HG02870 (cell line): ENCODE results near the gene MEF2C.

ENCODE experiments used
- ATAC-seq: cut with Tn5 transposase; IDR thresholded peaks from one replicate; pipeline ENCODE4 v1.9.1; 2021; ENCODE audit warnings: mild to moderate bottlenecking, moderate library complexity; ENCODE audit not compliant: unreplicated experiment

The MEF2C gene

GRCh38 chr5:88769165-88769564 lies 113.8 kb downstream of the MEF2C start:
- ATAC-seq, result no peak

GRCh38 chr5:88768411-88768810 lies 114.6 kb downstream of the MEF2C start:
- no peak for ATAC-seq

DNA sequence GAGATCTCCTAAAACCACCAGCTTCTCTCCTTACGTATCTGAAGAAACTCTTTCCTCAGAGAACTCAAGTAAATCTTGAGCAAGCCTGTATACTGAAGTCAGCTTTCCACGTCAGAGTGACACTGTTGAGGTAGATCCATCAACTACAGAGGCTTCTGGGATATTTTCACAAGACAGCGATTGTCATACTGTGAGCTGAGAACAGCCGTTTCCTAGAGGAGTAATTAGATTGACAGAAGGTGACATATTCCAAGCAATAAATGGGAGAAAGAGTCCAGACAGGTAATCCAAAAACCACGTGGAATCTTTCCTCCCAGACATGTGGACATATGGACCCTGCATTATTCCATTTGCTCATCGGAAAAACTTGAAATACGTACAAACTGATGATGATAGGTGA lies 117.2 kb downstream of the MEF2C start:
- no peak for ATAC-seq

DNA sequence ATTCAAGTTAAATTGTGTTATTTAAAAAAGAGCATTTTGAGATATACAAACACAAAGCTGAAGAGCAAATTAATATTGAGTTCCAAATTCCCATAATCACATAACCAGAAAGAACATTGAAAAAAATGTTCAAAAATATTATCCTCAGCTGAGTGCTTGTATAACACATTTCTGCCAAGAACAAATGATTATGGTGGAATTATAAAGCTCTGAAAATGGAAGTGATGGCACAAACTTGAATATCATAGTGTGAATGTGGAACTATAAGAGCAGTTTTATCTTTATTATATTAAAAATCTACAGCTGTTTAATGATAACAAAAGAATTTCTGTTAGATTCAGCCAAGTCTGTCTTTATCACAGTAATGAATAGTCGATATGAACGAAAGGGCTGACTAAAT lies 117.8 kb downstream of the MEF2C start:
- no peak for ATAC-seq

DNA sequence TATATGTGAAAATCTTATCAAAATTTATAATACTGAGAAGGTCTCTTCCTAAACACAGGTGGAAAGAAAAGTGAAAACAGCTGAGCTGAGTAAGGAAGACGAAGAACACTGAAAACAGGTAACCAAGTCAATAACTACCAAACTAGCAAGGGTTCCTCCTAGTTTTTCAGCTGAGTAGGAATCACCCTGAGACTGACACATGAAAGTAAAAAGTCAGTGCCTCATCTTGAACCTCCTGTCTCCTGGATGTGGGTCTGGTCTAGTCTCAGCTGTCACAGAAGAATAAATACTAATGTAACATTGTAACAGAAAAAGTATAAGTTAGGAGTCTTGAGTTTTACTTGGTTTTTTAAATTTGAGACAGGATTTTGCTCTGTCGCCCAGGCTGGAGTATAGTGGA lies 121.0 kb downstream of the MEF2C start:
- ATAC-seq, result peak; percentile 40

DNA sequence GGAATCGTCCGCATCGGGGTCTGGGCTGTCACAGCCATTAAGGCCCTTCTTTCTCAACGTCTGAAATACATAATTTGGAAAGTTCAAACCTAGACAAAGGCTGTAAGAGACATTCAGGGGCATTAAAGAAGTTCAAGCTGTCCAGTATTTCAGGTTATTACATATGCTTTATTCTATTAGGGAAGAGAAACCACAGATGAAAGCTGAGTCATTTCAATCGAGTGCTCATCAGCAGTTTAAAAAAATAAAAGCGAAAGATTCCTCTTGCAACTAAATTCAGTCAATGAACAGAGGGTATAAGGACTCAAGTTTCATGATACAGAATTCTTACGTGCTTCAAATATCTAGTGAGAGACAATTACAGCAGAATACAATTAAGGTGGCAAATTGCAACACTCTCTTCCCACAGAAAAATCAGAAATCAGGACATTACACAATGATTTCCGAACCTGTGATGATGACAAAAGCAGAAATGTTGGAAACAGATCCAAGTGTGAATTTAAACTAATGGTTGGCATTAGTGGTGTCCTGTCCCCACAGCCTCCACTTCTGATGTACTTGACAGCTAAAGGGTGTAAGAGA lies 121.6 kb downstream of the MEF2C start:
- ATAC-seq, result peak; percentile 61

- no peak for ATAC-seq
These were observed 122.5 kb downstream of the MEF2C start for GRCh38 chr5:88760527-88760926.

DNA sequence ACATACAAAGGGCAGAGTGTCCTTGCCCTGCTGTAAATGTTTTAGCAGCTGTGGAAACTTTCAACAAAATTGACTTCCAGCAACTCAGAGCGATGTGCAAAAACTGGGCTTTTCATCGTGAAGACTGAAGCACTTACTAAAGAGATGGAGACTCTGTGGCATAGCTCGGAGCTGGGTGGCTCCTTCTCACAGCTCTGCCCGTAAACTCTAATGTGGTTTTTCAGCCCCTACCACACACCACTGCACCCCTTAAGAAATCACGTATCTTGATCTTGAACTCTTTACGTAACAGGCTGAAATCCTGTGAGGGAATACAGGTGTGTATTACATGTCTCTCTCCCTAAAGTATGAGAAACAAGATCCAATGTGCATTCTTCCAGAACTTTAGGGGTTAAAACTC lies 124.4 kb downstream of the MEF2C start:
- ATAC-seq, result no peak

DNA sequence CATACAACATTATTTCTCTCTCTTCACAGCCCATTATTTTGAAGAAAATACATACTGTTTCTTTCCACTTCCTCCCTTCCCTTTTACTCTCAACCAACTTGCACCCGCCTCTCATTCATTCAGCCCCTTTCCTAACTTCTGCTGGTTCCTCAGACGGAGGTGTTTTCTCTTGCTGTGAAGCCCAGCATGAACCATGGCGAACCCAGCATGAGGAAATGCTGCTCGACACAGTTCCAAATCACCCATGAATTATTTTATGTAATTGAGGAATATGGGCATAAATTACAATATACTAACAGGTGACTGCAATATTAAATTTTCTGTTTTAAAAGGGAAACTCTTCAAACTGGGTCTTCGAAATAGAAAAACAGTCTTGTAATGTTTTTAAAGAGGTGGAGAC lies 124.8 kb downstream of the MEF2C start:
- no peak for ATAC-seq

DNA sequence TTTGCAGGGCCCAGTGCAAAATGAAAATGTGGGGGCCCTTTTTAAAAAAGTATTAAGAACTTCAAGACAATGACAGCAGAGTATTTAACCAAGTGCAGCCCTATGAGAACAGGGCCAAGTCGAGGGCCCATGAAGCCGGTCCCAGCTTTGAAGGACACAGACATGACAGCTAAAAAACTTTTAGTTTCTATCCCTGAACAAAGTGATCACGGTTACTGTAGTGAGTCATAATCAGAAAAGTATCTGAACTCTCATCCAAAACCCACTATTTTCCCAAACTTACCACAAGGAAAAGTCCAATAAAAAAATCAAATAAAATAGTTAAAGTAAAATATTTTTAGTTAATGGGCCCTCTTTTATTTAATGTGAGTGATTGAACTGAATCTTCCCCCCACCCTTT lies 126.0 kb downstream of the MEF2C start:
- no peak for ATAC-seq

DNA sequence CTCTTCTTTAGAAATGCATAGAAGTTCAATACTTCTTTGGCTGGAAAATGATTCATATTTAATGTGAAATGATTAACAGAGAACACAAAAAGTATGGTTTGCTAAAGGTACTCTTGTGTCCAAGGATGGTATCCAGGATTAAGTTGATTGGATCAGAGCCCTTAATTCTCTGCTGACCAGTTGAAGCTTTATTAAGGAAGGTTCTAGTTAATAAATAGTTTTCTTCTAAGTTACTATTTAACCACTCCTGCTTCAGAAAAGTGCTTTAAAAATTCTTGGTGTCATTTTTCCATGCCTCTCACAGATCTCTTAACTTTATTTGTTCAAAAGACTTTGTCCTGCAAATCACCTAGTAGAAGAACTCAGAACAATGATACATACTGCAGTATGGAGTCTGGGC lies 134.3 kb downstream of the MEF2C start:
- ATAC-seq, result no peak

- ATAC-seq, result peak; percentile 79
These were observed 136.5 kb downstream of the MEF2C start for GRCh38 chr5:88746438-88746882.

DNA sequence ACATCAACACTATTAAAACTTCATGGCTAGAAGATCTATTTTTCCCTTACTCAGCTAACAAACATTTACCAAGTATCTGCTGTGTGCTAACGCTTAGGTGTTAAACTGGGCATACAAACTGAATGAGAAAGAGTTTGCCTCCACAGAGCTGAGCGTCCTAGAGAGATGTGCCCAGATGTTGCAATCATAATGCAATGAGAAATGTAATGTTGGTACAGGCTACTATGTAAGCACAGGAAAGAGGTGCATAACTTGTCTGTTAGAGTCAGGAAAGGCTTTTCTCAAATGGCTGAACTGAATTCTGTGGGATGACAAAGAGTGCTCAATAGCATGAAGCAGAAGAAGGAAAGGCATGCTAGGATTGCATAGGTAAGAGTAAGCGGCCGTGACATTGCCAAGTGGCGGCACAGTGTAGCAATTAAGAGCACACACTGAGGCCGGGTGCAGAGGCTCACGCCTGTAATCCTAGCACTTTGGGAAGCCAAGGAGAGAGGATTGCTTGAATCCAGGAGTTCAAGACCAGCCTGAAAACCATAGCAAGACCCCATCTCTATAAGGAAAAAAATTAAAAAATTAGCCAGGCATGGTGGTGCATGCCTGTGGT lies 137.8 kb downstream of the MEF2C start:
- no peak for ATAC-seq

- ATAC-seq, result no peak
These were observed 139.7 kb downstream of the MEF2C start for GRCh38 chr5:88743231-88743834.

DNA sequence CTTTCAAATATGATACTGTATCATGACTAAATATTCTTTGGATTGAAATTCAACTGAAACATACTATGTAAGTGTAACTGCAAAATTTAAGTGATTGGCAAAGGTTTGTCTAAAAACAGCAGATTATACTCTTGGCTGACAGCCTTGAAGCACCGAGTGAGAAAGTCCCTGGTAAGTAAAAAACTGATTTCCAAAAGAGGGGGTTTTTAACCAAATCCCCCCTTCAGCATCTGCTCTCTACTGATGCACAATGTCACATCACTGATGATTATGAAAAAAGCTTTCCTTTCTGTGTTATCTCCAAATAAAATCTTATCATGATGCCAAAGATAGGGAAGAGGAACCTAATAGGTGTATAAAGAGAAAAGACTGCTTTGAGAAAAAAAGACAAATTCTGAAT lies 141.0 kb downstream of the MEF2C start:
- ATAC-seq, result no peak

DNA sequence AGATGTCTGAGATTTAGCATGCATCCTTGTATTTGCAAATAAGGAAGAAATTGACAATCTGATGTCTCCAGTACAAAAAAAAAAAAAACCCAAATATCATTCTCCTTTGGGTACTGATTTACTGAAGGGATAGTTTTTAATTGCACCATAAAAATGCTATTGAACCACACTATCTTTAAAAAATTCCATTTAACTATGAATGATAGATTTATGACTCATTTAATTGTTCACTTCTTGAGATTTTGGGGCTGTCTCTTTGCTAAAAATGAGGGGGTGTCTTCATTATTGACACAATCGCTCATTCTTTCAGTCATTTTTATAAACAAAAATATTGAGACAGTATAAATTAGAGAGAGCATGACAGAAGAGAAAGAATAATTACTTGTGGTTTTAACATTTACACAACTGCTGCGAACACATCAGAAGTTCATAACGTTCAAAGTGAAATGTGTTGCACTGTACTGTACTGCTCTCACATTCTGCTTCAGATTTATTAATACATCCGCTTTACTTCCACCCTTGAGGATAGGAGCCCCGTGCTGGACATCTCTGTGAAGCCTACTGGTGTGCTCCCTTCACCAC lies 142.3 kb downstream of the MEF2C start:
- ATAC-seq, result no peak

- ATAC-seq, result peak; percentile 31
These were observed 146.5 kb downstream of the MEF2C start for GRCh38 chr5:88736494-88736893.

GRCh38 chr5:88734983-88735382 lies 148.0 kb downstream of the MEF2C start:
- ATAC-seq, result peak; percentile 19

DNA sequence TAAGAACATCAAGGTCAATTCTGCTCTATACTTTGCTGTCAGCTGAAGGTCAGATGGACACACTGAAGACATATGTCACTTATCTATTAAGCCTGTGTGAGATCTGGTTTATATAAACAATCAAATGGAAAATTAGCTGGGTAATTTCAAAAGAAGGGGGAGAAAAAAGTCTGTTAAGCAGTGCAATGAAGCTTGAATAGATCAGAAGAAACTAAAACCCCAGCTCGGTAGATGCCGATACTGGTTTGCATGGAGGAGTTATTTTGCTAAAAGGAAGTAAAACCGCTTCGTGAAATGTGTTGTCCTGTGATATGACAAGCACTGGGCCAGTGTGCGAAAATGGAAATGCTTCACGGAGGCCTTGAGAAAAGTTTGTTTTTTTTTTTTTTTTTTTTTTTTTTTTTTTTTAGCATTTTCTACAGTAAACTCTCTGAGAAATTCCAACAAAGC lies 148.8 kb downstream of the MEF2C start:
- ATAC-seq, result peak; percentile 52

DNA sequence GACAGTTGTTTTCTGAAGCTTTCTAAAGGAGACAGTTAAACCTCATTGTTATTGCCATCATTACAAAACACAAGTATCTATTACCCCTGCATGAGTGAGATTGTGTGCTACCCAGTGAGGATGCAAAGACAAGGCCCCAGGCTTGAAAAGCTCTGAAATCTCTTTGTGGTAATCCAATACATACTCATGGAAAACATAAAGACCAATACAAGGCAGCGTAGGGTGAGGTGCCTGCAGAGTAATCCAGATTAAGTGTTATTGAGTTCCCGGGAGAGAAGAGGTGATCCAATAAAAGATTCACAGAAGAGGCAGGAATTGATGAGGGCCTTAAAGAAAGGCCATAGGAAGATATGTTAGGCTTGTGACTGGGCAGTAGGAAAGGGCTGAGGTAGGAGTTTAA lies 150.1 kb downstream of the MEF2C start:
- no peak for ATAC-seq

- ATAC-seq, result peak; percentile 39
These were observed 150.8 kb downstream of the MEF2C start for GRCh38 chr5:88732181-88732633.

DNA sequence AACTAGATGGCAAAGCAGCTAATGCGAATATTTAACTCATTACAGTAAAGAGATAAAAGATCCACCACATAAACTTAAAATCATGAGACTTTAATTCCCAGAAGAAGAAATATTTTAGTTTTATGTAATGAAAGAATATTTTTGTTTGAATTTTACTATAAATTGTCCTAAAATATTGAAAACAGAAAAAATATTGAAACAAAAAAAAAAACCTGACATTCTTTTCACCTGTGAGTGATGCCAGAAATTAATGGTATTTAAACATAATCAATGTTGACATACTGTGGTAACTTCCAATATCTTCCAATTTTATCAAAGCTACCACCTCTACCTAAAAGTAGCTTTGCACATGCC lies 153.2 kb downstream of the MEF2C start:
- ATAC-seq, result no peak
